Neural crest cell (in vitro differentiated cells): ENCODE data around the gene CYP2W1. TPM values are rescaled to one million over a fixed set of nuclear protein-coding genes. Genes with fewer than 3 reads are reported as not detected.

ENCODE experiments used
- DNase-seq: peaks from one replicate; pipeline ENCODE4 v3.0.0; 2021; ENCODE audit warnings: low read depth, mixed read lengths, low spot score
- H3K27ac Mint-ChIP-seq: one replicate; pipeline ENCODE4 v1.8.0; 2021; ENCODE audit warnings: mild to moderate bottlenecking, mixed read lengths; ENCODE audit not compliant: unreplicated experiment
- H3K27me3 Mint-ChIP-seq: 2 replicates; pipeline ENCODE4 v1.8.0; 2021; ENCODE audit warnings: low read depth, mild to moderate bottlenecking, mixed read lengths
- H3K36me3 Mint-ChIP-seq: 2 replicates; pipeline ENCODE4 v1.8.0; 2021; ENCODE audit warnings: low read depth, mild to moderate bottlenecking, mixed read lengths
- H3K4me1 Mint-ChIP-seq: 2 replicates; pipeline ENCODE4 v1.8.0; 2021; ENCODE audit warnings: mixed read lengths
- H3K4me3 Mint-ChIP-seq: one replicate; pipeline ENCODE4 v1.8.0; 2021; ENCODE audit warnings: mild to moderate bottlenecking, mixed read lengths
- H3K9me3 Mint-ChIP-seq: 2 replicates; pipeline ENCODE4 v1.8.0; 2021; ENCODE audit warnings: mixed read lengths
- total RNA-seq: library from RNA; stranded (reverse); gene quantifications from 2 replicates; pipeline ENCODE4 v1.2.1, GENCODE V29; 2021
- TF ChIP-seq, protein P1 (sequence below): fragments of 200-600 bp; sonication (generic); conservative IDR thresholded peaks from 2 replicates; pipeline ENCODE4 v1.5.0; 2021; ENCODE audit warnings: antibody characterized with exemption, mild to moderate bottlenecking

The CYP2W1 gene
- total RNA-seq, 1 donor from 2014 or later, result not detected

DNA sequence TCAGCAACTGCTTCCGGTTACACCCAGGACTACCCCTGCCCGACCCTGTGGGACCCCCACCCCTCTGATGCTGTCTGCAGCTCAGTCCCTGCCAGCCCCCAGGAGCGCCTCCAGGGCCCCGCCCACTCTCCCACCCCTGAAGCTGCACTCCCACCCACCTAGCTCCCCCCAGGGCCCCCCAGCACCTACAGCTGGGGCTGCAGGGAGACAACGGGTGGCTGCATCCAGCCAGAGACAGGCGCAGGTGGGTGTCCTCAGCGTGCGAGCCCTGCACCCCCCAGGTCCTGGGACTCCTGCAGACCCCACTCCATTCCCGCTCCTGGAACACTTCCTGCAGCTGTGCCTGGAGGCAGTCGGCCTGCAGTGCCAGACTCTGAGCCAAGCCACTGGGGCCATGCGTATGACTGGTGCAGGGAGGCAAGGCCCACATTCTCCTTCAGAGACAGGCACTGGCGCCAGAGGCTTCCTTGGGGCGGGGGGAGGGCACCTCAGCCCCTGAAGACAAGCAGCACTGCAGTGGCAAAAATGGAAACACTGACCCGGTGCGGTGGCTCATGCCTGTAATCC, 6.1 kb downstream of the CYP2W1 start:
- no peaks in the 10 kb centered on the region for H3K9me3 Mint-ChIP-seq
- TF ChIP-seq, protein P1, sequence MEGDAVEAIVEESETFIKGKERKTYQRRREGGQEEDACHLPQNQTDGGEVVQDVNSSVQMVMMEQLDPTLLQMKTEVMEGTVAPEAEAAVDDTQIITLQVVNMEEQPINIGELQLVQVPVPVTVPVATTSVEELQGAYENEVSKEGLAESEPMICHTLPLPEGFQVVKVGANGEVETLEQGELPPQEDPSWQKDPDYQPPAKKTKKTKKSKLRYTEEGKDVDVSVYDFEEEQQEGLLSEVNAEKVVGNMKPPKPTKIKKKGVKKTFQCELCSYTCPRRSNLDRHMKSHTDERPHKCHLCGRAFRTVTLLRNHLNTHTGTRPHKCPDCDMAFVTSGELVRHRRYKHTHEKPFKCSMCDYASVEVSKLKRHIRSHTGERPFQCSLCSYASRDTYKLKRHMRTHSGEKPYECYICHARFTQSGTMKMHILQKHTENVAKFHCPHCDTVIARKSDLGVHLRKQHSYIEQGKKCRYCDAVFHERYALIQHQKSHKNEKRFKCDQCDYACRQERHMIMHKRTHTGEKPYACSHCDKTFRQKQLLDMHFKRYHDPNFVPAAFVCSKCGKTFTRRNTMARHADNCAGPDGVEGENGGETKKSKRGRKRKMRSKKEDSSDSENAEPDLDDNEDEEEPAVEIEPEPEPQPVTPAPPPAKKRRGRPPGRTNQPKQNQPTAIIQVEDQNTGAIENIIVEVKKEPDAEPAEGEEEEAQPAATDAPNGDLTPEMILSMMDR, result no peak
- H3K27me3 Mint-ChIP-seq, result peaks cover 10% of the 10 kb centered on the region
- no peaks in the 10 kb centered on the region for H3K36me3 Mint-ChIP-seq
- H3K4me1 Mint-ChIP-seq, result peaks cover 7% of the 10 kb centered on the region
- DNase-seq, result no peak
- H3K4me3 Mint-ChIP-seq, result no peak overlapping the region
- H3K27ac Mint-ChIP-seq, result no peak overlapping the region

DNA sequence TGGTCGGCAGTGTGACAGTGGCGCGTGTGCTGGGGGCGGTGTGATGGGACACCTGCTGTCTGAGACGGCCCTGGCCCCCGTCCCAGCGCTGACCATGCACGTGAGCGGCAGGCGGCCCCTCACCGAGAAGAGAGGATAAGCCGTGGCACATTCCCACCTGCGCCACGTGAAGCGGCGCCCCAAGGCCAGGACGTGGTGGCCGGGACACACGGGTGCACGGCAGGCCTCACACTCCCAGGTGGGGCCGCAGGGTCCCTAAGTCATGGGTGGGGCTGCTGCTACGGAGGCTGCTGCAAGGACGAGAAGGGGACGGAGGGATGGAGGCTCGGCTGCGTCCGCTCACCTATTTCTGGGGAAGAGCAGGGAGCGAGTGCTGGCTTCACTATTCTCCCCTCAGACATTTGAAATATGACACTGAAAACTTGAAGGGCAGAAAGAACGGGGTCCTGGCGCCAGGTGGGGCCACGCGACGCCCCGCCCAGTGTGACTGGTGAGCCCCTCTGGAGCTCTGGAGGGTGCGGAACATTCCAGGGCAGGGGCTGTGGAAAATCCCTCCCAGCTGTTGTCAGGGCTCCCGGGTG, 7.5 kb downstream of the CYP2W1 start:
- Mint-ChIP-seq H3K4me3 (no peak overlapping the region), H3K4me1 (peaks cover 11% of the 10 kb centered on the region), H3K9me3 (no peaks in the 10 kb centered on the region), H3K27me3 (peaks cover 10% of the 10 kb centered on the region), H3K36me3 (no peaks in the 10 kb centered on the region), H3K27ac (no peak overlapping the region)
- TF ChIP-seq, protein P1, result no peak
- DNase-seq, result no peak

DNA sequence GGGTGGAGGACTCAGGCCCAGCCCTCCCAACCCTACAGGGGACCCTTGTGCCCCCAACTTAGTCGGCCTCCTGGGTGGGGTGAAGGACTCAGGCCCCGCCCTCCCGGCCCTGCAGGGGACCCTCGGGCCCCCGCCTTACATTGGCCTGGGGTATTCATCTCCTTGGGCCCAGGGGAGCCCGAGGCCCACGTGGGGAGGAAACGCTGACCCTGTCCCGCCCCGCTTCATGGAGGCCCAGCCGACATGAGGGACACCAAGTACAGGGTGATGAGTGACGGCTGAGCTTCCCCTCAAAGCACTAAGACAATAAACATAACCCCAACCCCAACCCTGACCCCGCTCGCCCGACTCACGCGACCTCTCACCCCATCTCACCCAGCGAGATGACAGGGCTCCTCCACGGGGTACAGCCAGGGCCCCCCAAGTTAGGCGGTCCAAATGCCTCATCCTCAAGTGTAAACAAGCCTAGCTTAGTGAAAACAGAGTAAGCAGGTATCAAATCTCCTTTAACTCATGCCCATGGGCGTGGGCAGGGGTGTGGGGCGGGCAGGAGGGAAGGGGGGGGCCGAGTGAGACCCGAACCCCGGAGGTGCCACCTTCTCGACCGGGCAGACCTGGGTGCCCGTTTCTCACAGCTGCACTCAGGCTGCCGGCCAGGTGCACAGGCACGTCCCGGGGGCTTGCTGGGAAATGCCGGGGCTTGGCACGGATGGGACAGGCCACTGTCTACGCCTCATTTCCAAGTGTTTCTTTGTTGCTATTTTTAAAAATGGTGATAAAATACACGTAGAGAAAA, 8.2 kb downstream of the CYP2W1 start:
- Mint-ChIP-seq H3K9me3 (no peaks in the 10 kb centered on the region), H3K36me3 (no peaks in the 10 kb centered on the region), H3K4me3 (no peak overlapping the region), H3K27ac (no peak overlapping the region), H3K27me3 (peaks cover 7% of the 10 kb centered on the region), H3K4me1 (peaks cover 11% of the 10 kb centered on the region)
- no peak for DNase-seq
- TF ChIP-seq, protein P1, result no peak

DNA sequence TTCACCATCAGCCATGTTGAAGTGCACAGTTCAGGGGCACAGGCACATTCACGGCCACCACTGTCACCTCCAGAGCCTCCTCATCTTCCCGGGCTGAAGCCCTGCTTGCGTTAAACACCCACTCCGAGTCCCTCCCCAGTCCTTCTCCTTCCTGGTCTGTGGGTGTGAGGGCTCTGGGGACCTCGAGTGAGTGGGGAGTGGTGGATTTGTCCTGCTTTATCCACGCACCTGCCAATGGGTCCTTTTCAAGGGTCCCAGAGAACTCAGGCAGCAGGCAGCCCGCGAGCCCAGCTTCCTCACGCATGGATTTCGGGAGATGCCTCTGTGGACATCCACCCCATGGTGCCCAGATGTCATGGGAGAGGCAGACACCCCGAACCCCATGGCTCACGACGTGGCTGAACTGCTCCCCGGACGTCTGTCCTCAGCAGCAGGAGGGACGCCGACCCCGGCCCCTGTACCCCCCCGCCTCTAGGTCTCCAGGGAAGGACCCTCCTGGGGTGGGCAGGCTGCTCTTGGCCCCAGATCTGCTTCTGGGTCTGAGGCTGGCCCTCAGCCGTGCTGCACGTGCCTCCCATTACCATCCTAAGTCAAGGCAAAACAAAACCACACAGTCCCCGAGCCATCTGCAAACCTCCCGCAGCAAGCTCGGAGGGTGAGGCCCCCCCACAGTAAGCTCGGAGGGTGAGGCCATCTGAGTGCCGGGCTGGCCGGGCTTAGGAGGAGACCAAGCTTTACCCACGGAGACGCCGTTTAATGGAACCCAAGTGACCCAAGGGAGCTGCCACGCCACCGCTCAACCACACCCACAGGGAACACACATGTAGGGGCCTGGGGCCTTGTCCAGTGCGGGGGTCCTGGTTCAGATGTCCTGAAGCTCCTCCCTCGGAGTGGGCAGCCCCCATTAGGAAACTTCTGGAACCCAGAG, 9.0 kb downstream of the CYP2W1 start:
- Mint-ChIP-seq H3K4me3 (no peak overlapping the region), H3K4me1 (peaks cover 11% of the 10 kb centered on the region), H3K27me3 (peaks cover 3% of the 10 kb centered on the region), H3K36me3 (no peaks in the 10 kb centered on the region), H3K9me3 (no peaks in the 10 kb centered on the region), H3K27ac (no peak overlapping the region)
- TF ChIP-seq, protein P1, result no peak
- no peak for DNase-seq
